ENCODE data around the gene NOTUM. TPM values are rescaled to one million over a fixed set of nuclear protein-coding genes. Genes with fewer than 3 reads are reported as not detected.
A peak's percentile ranks its signal among the peaks of the same experiment; 100 is the strongest.

NOTUM gene
- total and polyA plus RNA-seq, 4 donors: 0.19 to 5.4 (median 1.6) TPM

DNA sequence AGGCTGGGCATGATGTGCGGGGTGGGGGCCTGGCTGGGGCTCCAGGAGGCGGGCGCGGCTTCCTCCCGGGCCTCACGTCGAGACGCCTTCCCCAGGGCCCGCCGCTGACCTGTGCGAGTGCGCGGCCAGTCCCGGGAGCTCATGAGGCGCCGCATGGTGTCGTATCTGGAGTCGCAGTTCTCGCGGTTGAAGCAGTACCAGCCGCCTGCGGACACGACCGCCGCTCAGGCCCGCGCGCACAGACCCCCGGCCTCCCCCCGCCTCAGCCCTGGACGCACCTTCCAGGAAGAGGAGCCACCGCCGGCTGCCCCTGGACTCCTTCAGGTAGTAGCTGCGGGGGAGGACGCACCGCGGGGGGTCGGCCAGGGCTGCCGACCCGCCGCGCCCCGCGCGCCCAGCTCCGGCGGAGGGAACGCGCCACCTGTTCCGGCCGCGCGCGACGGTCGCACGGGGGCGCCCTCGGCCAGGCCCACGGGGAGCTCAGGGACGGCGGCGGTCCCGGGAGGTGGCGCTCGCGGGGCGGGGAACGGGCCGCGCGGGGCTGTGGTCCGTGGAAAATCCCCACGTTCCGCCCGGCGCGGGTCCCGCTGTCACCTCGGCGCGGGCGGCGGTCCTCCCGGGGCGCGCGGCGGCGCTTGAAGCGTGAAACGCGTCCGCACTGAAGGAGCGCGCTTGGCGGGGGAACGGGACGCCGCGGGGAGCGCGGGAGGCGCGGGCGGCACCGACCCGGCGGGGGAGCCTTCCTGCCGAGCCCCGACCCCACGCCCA is 1.4 kb downstream of the NOTUM start:
- TF ChIP-seq, protein P1, sequence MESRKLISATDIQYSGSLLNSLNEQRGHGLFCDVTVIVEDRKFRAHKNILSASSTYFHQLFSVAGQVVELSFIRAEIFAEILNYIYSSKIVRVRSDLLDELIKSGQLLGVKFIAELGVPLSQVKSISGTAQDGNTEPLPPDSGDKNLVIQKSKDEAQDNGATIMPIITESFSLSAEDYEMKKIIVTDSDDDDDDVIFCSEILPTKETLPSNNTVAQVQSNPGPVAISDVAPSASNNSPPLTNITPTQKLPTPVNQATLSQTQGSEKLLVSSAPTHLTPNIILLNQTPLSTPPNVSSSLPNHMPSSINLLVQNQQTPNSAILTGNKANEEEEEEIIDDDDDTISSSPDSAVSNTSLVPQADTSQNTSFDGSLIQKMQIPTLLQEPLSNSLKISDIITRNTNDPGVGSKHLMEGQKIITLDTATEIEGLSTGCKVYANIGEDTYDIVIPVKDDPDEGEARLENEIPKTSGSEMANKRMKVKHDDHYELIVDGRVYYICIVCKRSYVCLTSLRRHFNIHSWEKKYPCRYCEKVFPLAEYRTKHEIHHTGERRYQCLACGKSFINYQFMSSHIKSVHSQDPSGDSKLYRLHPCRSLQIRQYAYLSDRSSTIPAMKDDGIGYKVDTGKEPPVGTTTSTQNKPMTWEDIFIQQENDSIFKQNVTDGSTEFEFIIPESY (IDR thresholded peaks at IDR 0.05): no peak
- TF ChIP-seq, protein P2, sequence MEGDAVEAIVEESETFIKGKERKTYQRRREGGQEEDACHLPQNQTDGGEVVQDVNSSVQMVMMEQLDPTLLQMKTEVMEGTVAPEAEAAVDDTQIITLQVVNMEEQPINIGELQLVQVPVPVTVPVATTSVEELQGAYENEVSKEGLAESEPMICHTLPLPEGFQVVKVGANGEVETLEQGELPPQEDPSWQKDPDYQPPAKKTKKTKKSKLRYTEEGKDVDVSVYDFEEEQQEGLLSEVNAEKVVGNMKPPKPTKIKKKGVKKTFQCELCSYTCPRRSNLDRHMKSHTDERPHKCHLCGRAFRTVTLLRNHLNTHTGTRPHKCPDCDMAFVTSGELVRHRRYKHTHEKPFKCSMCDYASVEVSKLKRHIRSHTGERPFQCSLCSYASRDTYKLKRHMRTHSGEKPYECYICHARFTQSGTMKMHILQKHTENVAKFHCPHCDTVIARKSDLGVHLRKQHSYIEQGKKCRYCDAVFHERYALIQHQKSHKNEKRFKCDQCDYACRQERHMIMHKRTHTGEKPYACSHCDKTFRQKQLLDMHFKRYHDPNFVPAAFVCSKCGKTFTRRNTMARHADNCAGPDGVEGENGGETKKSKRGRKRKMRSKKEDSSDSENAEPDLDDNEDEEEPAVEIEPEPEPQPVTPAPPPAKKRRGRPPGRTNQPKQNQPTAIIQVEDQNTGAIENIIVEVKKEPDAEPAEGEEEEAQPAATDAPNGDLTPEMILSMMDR (IDR thresholded peaks at IDR 0.05; ENCODE audit: low read depth, low read length, missing input control): peak; percentile 89
- peak; percentile 51 to 58 for TF ChIP-seq RAD21 (IDR thresholded peaks at IDR 0.05)

GRCh38 chr17:81958633-81959342 is 2.2 kb downstream of the NOTUM start:
- H3K27ac ChIP-seq (ENCODE audit: low read depth in 1 of 2, low read length in 2 of 2): no peak overlapping the region
- WGBS: 51% methylated on average over 15 of the region's 15 CpGs
- no peaks in the 10 kb centered on the region for H3K9me3 ChIP-seq (ENCODE audit: control insufficient read depth in 4 of 4, low read length in 3 of 4)
- H3K36me3 ChIP-seq (ENCODE audit: control insufficient read depth in 4 of 4, insufficient read depth in 3 of 4, low read depth in 1 of 4, low read length in 3 of 4): no peaks in the 10 kb centered on the region
- TF ChIP-seq RXRA (IDR thresholded peaks at IDR 0.05) (peak; percentile 35 to 73), FOXA2 (IDR thresholded peaks at IDR 0.05) (no peak)
- H3K4me3 ChIP-seq (ENCODE audit: low read depth in 1 of 3, low read length in 3 of 3): peak overlapping the region in 1 of 3 donors; percentile 64
- H3K9ac ChIP-seq (ENCODE audit: low read depth in 1 of 2, low read length in 2 of 2): no peak overlapping the region
- no peaks in the 10 kb centered on the region for H3K27me3 ChIP-seq (ENCODE audit: control insufficient read depth in 4 of 4, insufficient read depth in 4 of 4, low read length in 3 of 4)
- DNase-seq (ENCODE audit: low spot score): no peak
- peaks cover 4 to 20% (median 14%) of the 10 kb centered on the region in 4 donors for H3K4me1 ChIP-seq (ENCODE audit: control insufficient read depth in 4 of 4, insufficient read depth in 4 of 4, low read length in 3 of 4)

More for the DNA sequence above, 1.4 kb downstream of the NOTUM start:
- Histone ChIP-seq H3K27me3 (ENCODE audit: control insufficient read depth in 4 of 4, insufficient read depth in 4 of 4, low read length in 3 of 4) (no peaks in the 10 kb centered on the region), H3K9me3 (ENCODE audit: control insufficient read depth in 4 of 4, low read length in 3 of 4) (no peaks in the 10 kb centered on the region), H3K4me3 (ENCODE audit: low read depth in 1 of 3, low read length in 3 of 3) (peak overlapping the region in 2 of 3 donors; percentile 62 to 64), H3K36me3 (ENCODE audit: control insufficient read depth in 4 of 4, insufficient read depth in 3 of 4, low read depth in 1 of 4, low read length in 3 of 4) (no peaks in the 10 kb centered on the region), H3K9ac (ENCODE audit: low read depth in 1 of 2, low read length in 2 of 2) (no peak overlapping the region), H3K4me1 (ENCODE audit: control insufficient read depth in 4 of 4, insufficient read depth in 4 of 4, low read length in 3 of 4) (peaks cover 6 to 20% (median 14%) of the 10 kb centered on the region in 4 donors), H3K27ac (ENCODE audit: low read depth in 1 of 2, low read length in 2 of 2) (peak overlapping the region; percentile 64 to 69)
- 2% methylated on average over 112 of the region's 112 CpGs for WGBS
- DNase-seq (ENCODE audit: low spot score): peak; percentile 76

GRCh38 chr17:81957691-81958432 is 3.1 kb downstream of the NOTUM start:
- Histone ChIP-seq H3K36me3 (ENCODE audit: control insufficient read depth in 4 of 4, insufficient read depth in 3 of 4, low read depth in 1 of 4, low read length in 3 of 4) (no peaks in the 10 kb centered on the region), H3K27ac (ENCODE audit: low read depth in 1 of 2, low read length in 2 of 2) (no peak overlapping the region), H3K4me3 (ENCODE audit: low read depth in 1 of 3, low read length in 3 of 3) (no peak overlapping the region), H3K27me3 (ENCODE audit: control insufficient read depth in 4 of 4, insufficient read depth in 4 of 4, low read length in 3 of 4) (no peaks in the 10 kb centered on the region), H3K4me1 (ENCODE audit: control insufficient read depth in 4 of 4, insufficient read depth in 4 of 4, low read length in 3 of 4) (peaks cover 4 to 20% (median 12%) of the 10 kb centered on the region in 4 donors), H3K9ac (ENCODE audit: low read depth in 1 of 2, low read length in 2 of 2) (no peak overlapping the region), H3K9me3 (ENCODE audit: control insufficient read depth in 4 of 4, low read length in 3 of 4) (no peaks in the 10 kb centered on the region)
- WGBS: 87% methylated on average over 19 of the region's 19 CpGs
- DNase-seq (ENCODE audit: low spot score): no peak
- TF ChIP-seq, protein P3, sequence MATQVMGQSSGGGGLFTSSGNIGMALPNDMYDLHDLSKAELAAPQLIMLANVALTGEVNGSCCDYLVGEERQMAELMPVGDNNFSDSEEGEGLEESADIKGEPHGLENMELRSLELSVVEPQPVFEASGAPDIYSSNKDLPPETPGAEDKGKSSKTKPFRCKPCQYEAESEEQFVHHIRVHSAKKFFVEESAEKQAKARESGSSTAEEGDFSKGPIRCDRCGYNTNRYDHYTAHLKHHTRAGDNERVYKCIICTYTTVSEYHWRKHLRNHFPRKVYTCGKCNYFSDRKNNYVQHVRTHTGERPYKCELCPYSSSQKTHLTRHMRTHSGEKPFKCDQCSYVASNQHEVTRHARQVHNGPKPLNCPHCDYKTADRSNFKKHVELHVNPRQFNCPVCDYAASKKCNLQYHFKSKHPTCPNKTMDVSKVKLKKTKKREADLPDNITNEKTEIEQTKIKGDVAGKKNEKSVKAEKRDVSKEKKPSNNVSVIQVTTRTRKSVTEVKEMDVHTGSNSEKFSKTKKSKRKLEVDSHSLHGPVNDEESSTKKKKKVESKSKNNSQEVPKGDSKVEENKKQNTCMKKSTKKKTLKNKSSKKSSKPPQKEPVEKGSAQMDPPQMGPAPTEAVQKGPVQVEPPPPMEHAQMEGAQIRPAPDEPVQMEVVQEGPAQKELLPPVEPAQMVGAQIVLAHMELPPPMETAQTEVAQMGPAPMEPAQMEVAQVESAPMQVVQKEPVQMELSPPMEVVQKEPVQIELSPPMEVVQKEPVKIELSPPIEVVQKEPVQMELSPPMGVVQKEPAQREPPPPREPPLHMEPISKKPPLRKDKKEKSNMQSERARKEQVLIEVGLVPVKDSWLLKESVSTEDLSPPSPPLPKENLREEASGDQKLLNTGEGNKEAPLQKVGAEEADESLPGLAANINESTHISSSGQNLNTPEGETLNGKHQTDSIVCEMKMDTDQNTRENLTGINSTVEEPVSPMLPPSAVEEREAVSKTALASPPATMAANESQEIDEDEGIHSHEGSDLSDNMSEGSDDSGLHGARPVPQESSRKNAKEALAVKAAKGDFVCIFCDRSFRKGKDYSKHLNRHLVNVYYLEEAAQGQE (IDR thresholded peaks at IDR 0.05): no peak
- no peak for TF ChIP-seq ATF3 (IDR thresholded peaks at IDR 0.05)
- no peak for TF ChIP-seq EGR1 (IDR thresholded peaks at IDR 0.05; ENCODE audit: low read depth in 2 of 2)
- no peak for TF ChIP-seq HNF4G (IDR thresholded peaks at IDR 0.05)
- TF ChIP-seq HNF4A (conservative IDR thresholded peaks at IDR 0.05): no peak
- TF ChIP-seq GABPA (IDR thresholded peaks at IDR 0.05 in 1 of 2, conservative IDR thresholded peaks at IDR 0.05 in 1 of 2): no peak
- TF ChIP-seq JUND (IDR thresholded peaks at IDR 0.05): no peak
- TF ChIP-seq RXRA (IDR thresholded peaks at IDR 0.05): no peak
- no peak for TF ChIP-seq RAD21 (IDR thresholded peaks at IDR 0.05)
- TF ChIP-seq TAF1 (conservative IDR thresholded peaks at IDR 0.05): no peak

All from liver (tissue), 9 donors.